Measurements from ENCODE around the gene ZNRF4.
"Not testable (repeated sequence)": the region's sequence is repeated elsewhere in the genome, so short reads cannot be mapped to it uniquely, and the experiment has no call there.

DNA sequence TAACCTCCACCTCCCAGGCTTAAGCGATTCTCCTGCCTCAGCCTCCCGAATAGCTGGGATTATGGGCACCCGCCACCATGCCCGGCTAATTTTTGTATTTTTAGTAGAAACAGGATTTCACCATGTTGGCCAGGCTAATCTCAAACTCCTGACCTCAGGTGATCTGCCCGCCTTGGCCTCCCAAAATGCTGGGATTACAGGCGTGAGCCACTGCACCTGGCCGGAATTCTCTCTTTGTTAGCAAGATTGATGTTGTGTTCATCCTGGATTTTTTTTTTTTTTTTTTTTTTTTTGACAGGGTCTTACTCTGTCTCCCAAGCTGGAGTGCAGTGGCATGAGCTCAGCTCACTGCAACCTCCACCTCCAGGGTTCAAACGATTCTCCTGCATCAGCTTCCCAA lies 16.5 kb upstream of the ZNRF4 start:
- TF ChIP-seq CTCF, POLR2A (IDR thresholded peaks at IDR 0.05): not testable (repeated sequence)

Data from lower leg skin (tissue), 3 donors.